ENCODE results near the gene PTPRA.
"Not testable (repeated sequence)": the region's sequence is repeated elsewhere in the genome, so short reads cannot be mapped to it uniquely, and the experiment has no call there.

Gene PTPRA

GRCh38 chr20:2888224-2888955 is 15.1 kb downstream of the PTPRA start:
- no peak for DNase-seq (ENCODE audit: low read depth, low spot score)

- no peak for DNase-seq (ENCODE audit: low read depth, low spot score)
These were observed 15.9 kb downstream of the PTPRA start for GRCh38 chr20:2889209-2889608.

GRCh38 chr20:2889797-2890196 is 16.5 kb downstream of the PTPRA start:
- no peak for DNase-seq (ENCODE audit: low read depth, low spot score)

GRCh38 chr20:2890742-2891141 is 17.5 kb downstream of the PTPRA start:
- DNase-seq (ENCODE audit: low read depth, low spot score): no peak

- DNase-seq (ENCODE audit: low read depth, low spot score): no peak
These were observed 18.1 kb downstream of the PTPRA start for GRCh38 chr20:2891343-2891742.

GRCh38 chr20:2892376-2892775 is 19.1 kb downstream of the PTPRA start:
- DNase-seq (ENCODE audit: low read depth, low spot score): no peak

GRCh38 chr20:2894221-2894620 is 20.9 kb downstream of the PTPRA start:
- DNase-seq (ENCODE audit: low read depth, low spot score): no peak

GRCh38 chr20:2895154-2895553 is 21.9 kb downstream of the PTPRA start:
- not testable (repeated sequence) for DNase-seq (ENCODE audit: low read depth, low spot score)

GRCh38 chr20:2899243-2899642 is 26.0 kb downstream of the PTPRA start:
- DNase-seq (ENCODE audit: low read depth, low spot score): no peak

GRCh38 chr20:2900845-2901592 is 27.7 kb downstream of the PTPRA start:
- no peak for DNase-seq (ENCODE audit: low read depth, low spot score)

- no peak for DNase-seq (ENCODE audit: low read depth, low spot score)
These were observed 29.0 kb downstream of the PTPRA start for GRCh38 chr20:2902291-2902690.

GRCh38 chr20:2902818-2903217 is 29.5 kb downstream of the PTPRA start:
- DNase-seq (ENCODE audit: low read depth, low spot score): no peak

- DNase-seq (ENCODE audit: low read depth, low spot score): no peak
These were observed 30.4 kb downstream of the PTPRA start for GRCh38 chr20:2903686-2904085.

GRCh38 chr20:2907519-2907918 is 34.2 kb downstream of the PTPRA start:
- DNase-seq (ENCODE audit: low read depth, low spot score): no peak

- no peak for DNase-seq (ENCODE audit: low read depth, low spot score)
These were observed 36.7 kb downstream of the PTPRA start for GRCh38 chr20:2909953-2910352.

- no peak for DNase-seq (ENCODE audit: low read depth, low spot score)
These were observed 37.9 kb downstream of the PTPRA start for GRCh38 chr20:2911200-2911599.

GRCh38 chr20:2914160-2914559 is 40.9 kb downstream of the PTPRA start:
- no peak for DNase-seq (ENCODE audit: low read depth, low spot score)

GRCh38 chr20:2917266-2917665 is 44.0 kb downstream of the PTPRA start:
- no peak for DNase-seq (ENCODE audit: low read depth, low spot score)

GRCh38 chr20:2918096-2919049 is 45.1 kb downstream of the PTPRA start:
- no peak for DNase-seq (ENCODE audit: low read depth, low spot score)

GRCh38 chr20:2919518-2920245 is 46.4 kb downstream of the PTPRA start:
- DNase-seq (ENCODE audit: low read depth, low spot score): no peak

GRCh38 chr20:2920473-2920872 is 47.2 kb downstream of the PTPRA start:
- DNase-seq (ENCODE audit: low read depth, low spot score): no peak
